SK-N-SH (cell line): ENCODE data around the gene ZMIZ1. TPM values are rescaled to one million over a fixed set of nuclear protein-coding genes. Genes with fewer than 3 reads are reported as not detected.

Experiments
- CTCF ChIA-PET: fragments of 300-600, 350-600 bp; formaldehyde crosslinking; extraction: SDS; loops from one replicate; lab custom pipeline; 2021; lab: Yijun Ruan, JAX
- POLR2A ChIA-PET: fragments of 350-600 bp; sonication (Branson Sonifier 250); formaldehyde crosslinking; extraction: SDS; loops from one replicate; lab custom pipeline; 2020; ENCODE audit warnings: antibody characterized with exemption, inconsistent platforms; lab: Yijun Ruan, JAX
- DNase-seq: peaks from one replicate; pipeline ENCODE4 v3.0.0; 2012
- H2AFZ ChIP-seq: fragments of 200-600 bp; sonication (generic); 2 replicates; pipeline ENCODE4 v1.8.1; 2016; ENCODE audit warnings: antibody characterized with exemption, mild to moderate bottlenecking, low read depth
- H3F3A ChIP-seq: fragments of 200-600 bp; sonication (generic); replicated peaks from 2 replicates; pipeline ENCODE3; 2016; ENCODE audit warnings: antibody characterized with exemption, mild to moderate bottlenecking; ENCODE audit not compliant: insufficient read depth
- H3K27ac ChIP-seq, 2 experiments: fragments of 200-500 bp in 1 of 2; fragments of 200-600 bp in 1 of 2; sonication (Bioruptor generic) in 1 of 2; sonication (generic), shearing (Covaris generic) in 1 of 2; 2 replicates each; pipeline versions ENCODE4 v1.5.1 to v1.6.1; 2014 to 2016; ENCODE audit warnings: low read depth in 2 of 2, inconsistent platforms in 1 of 2, low read length in 1 of 2, mild to moderate bottlenecking in 1 of 2, mixed read lengths in 1 of 2
- H3K27me3 ChIP-seq: fragments of 200-600 bp; sonication (generic), shearing (Covaris generic); 2 replicates; pipeline ENCODE4 v1.6.1; 2016; ENCODE audit warnings: mixed run types; ENCODE audit not compliant: insufficient read depth
- H3K36me3 ChIP-seq, 2 experiments: fragments of 200-500 bp in 1 of 2; fragments of 200-600 bp in 1 of 2; sonication (Bioruptor generic) in 1 of 2; sonication (generic) in 1 of 2; replicated peaks in 1 of 2; 2 replicates each; pipeline versions ENCODE3 to v1.5.1; 2014 to 2016; ENCODE audit warnings: low read length in 1 of 2, mild to moderate bottlenecking in 1 of 2; ENCODE audit not compliant: insufficient read depth in 2 of 2, control insufficient read depth in 1 of 2
- H3K4me1 ChIP-seq, 2 experiments: fragments of 200-500 bp in 1 of 2; fragments of 200-600 bp in 1 of 2; sonication (Bioruptor generic) in 1 of 2; sonication (generic), shearing (Covaris generic) in 1 of 2; 2 replicates each; pipeline versions ENCODE4 v1.5.1 to v1.6.1; 2014 to 2016; ENCODE audit warnings: low read depth in 1 of 2, low read length in 1 of 2, mixed run types in 1 of 2; ENCODE audit not compliant: insufficient read depth in 2 of 2, control insufficient read depth in 1 of 2
- H3K4me2 ChIP-seq: fragments of 200-600 bp; sonication (generic), shearing (Covaris generic); 2 replicates; pipeline ENCODE4 v1.6.1; 2017; ENCODE audit warnings: mixed run types
- H3K4me3 ChIP-seq, 2 experiments: fragments of 200-500 bp in 1 of 2; fragments of 200-600 bp in 1 of 2; sonication (Bioruptor generic) in 1 of 2; sonication (generic), shearing (Covaris generic) in 1 of 2; 2 replicates each; pipeline versions ENCODE4 v1.5.1 to v1.8.1; 2014 to 2016; ENCODE audit warnings: low read depth in 2 of 2, inconsistent platforms in 1 of 2, low read length in 1 of 2, mild to moderate bottlenecking in 1 of 2, mixed read lengths in 1 of 2, moderate library complexity in 1 of 2
- H3K79me2 ChIP-seq: fragments of 200-600 bp; sonication (generic); 2 replicates; pipeline ENCODE4 v1.8.1; 2017; ENCODE audit warnings: mild to moderate bottlenecking; ENCODE audit not compliant: insufficient read depth
- H3K9ac ChIP-seq: fragments of 200-600 bp; sonication (generic); 2 replicates; pipeline ENCODE4 v1.6.1; 2017; ENCODE audit warnings: mixed run types
- H3K9me2 ChIP-seq: fragments of 200-600 bp; sonication (generic); 2 replicates; pipeline ENCODE4 v1.6.1; 2017; ENCODE audit warnings: mixed run types
- H3K9me3 ChIP-seq: fragments of 200-600 bp; sonication (generic); 2 replicates; pipeline ENCODE4 v1.6.1; 2017; ENCODE audit warnings: mixed run types, mild to moderate bottlenecking, moderate library complexity
- H4K20me1 ChIP-seq: fragments of 200-600 bp; sonication (generic); 2 replicates; pipeline ENCODE4 v1.6.1; 2017; ENCODE audit warnings: mild to moderate bottlenecking, mixed run types; ENCODE audit not compliant: insufficient read depth
- FOSL2 ChIP-seq: IDR thresholded peaks from 2 replicates; pipeline ENCODE4 v1.4.0; 2012; ENCODE audit warnings: low read depth, mild to moderate bottlenecking, moderate library complexity, borderline replicate concordance
- FOXM1 ChIP-seq: IDR thresholded peaks from 2 replicates; pipeline ENCODE4 v1.4.0; 2012; ENCODE audit warnings: low read depth, mild to moderate bottlenecking
- GABPA ChIP-seq: IDR thresholded peaks from 2 replicates; pipeline ENCODE4 v1.4.0; 2012; ENCODE audit warnings: low read depth, mild to moderate bottlenecking
- MEF2A ChIP-seq: IDR thresholded peaks from 2 replicates; pipeline ENCODE4 v1.4.0; 2012; ENCODE audit warnings: low read depth, borderline replicate concordance
- POLR2AphosphoS5 ChIP-seq: IDR thresholded peaks from 2 replicates; pipeline ENCODE4 v1.6.1; 2012; ENCODE audit warnings: low read depth, low read length
- RCOR1 ChIP-seq: fragments of 150-350 bp; IDR thresholded peaks from 2 replicates; pipeline ENCODE4 v1.6.1; 2017; ENCODE audit warnings: antibody characterized with exemption, low read length
- RFX5 ChIP-seq: IDR thresholded peaks from 2 replicates; pipeline ENCODE4 v1.6.1; 2012; ENCODE audit warnings: mild to moderate bottlenecking, improper control_type of control experiment, low read length
- SIN3A ChIP-seq: IDR thresholded peaks from 2 replicates; pipeline ENCODE4 v1.6.1; 2012; ENCODE audit warnings: low read depth, mild to moderate bottlenecking, low read length, moderate library complexity, borderline replicate concordance
- USF1 ChIP-seq: IDR thresholded peaks from 2 replicates; pipeline ENCODE4 v1.4.0; 2012; ENCODE audit warnings: low read depth, borderline replicate concordance
- YY1 ChIP-seq: IDR thresholded peaks from 2 replicates; pipeline ENCODE4 v1.4.0; 2012; ENCODE audit warnings: low read depth, mild to moderate bottlenecking
- ZBTB33 ChIP-seq: IDR thresholded peaks from 2 replicates; pipeline ENCODE4 v1.4.0; 2012; ENCODE audit warnings: low read depth, borderline replicate concordance
- whole genome bisulfite sequencing: methylation state at CpG from one replicate; pipeline ENCODE4 v1.1.6; 2017; ENCODE audit warnings: low lambda C conversion rate; 5-methylcytosine and 5-hydroxymethylcytosine counted together
- polyA plus RNA-seq, 3 experiments: library from polyadenylated mRNA; depleted of rRNA; stranded (reverse); fragments of >200 nt; gene quantifications; 2 replicates each; pipeline ENCODE4 v1.2.3, GENCODE V29; 2012

Gene ZMIZ1
- polyA plus RNA-seq, 1 of the 3 experiments (the other 2 are of a cell fraction): 23.5 TPM

- no peak overlapping the region for H2AFZ ChIP-seq
- H3K4me1 ChIP-seq: peaks cover 5 to 80% of the 10 kb centered on the region in 2 experiments; a peak in 3 of 4 replicates
- peaks cover 3% of the 10 kb centered on the region for H3F3A ChIP-seq
- no peak overlapping the region for H3K9ac ChIP-seq
- H4K20me1 ChIP-seq: peaks cover 46% of the 10 kb centered on the region
- H3K27me3 ChIP-seq: no peaks in the 10 kb centered on the region
- ChIA-PET CTCF (interaction anchor here (0.8 to 2.1 kb wide), 10 partner anchors 9 to 77 kb away, joined by 3 to 5 read pairs (median 3); no protein-coding TSS in a partner anchor), POLR2A (interaction anchor here (0.6 to 1.4 kb wide), 5 partner anchors 14 to 1386 kb away, joined by 3 to 6 read pairs (median 4); no protein-coding TSS in a partner anchor)
- H3K36me3 ChIP-seq: peaks cover 9 to 13% of the 10 kb centered on the region in 2 experiments
- H3K9me2 ChIP-seq: no peaks in the 10 kb centered on the region
- no peaks in the 10 kb centered on the region for H3K9me3 ChIP-seq
- no peak overlapping the region for H3K4me3 ChIP-seq
- 33% methylated on average over 1 of the region's 3 CpGs for WGBS
- no peak for TF ChIP-seq FOXM1
- TF ChIP-seq RCOR1: peak; percentile 1; the same call in 1 of the 2 replicates
- no peak for TF ChIP-seq RFX5
- TF ChIP-seq USF1: no peak
- no peak for TF ChIP-seq YY1
- TF ChIP-seq GABPA: no peak
- no peak for TF ChIP-seq SIN3A
- no peak for DNase-seq
- peaks cover 63% of the 10 kb centered on the region for H3K79me2 ChIP-seq
- no peak overlapping the region for H3K4me2 ChIP-seq
- peak overlapping the region; percentile 26 to 99; a peak in 3 of 4 replicates for H3K27ac ChIP-seq
Measured at GRCh38 chr10:79275105-79275430, 206.3 kb downstream of the ZMIZ1 start.

GRCh38 chr10:79275431-79275851 lies 206.7 kb downstream of the ZMIZ1 start:
- no peak overlapping the region for H3K9ac ChIP-seq
- POLR2A ChIA-PET: interaction anchor here (0.6 to 1.4 kb wide), 6 partner anchors 14 to 1386 kb away, joined by 3 to 6 read pairs (median 4); no protein-coding TSS in a partner anchor
- H3K4me2 ChIP-seq: no peak overlapping the region

More at GRCh38 chr10:79275431-79275851, 206.7 kb downstream of the ZMIZ1 start:
- no peaks in the 10 kb centered on the region for H3K27me3 ChIP-seq
- peaks cover 59% of the 10 kb centered on the region for H3K79me2 ChIP-seq
- no peak overlapping the region for H3K4me3 ChIP-seq
- peaks cover 9 to 13% of the 10 kb centered on the region in 2 experiments for H3K36me3 ChIP-seq
- H2AFZ ChIP-seq: no peak overlapping the region
- H3K9me2 ChIP-seq: no peaks in the 10 kb centered on the region
- H3K9me3 ChIP-seq: no peaks in the 10 kb centered on the region
- H3K4me1 ChIP-seq: peaks cover 5 to 77% of the 10 kb centered on the region in 2 experiments; a peak in 3 of 4 replicates
- peak; percentile 71 for DNase-seq
- H4K20me1 ChIP-seq: peaks cover 47% of the 10 kb centered on the region
- peak overlapping the region; percentile 26 to 99; a peak in 3 of 4 replicates for H3K27ac ChIP-seq
- TF ChIP-seq ZBTB33 (no peak), POLR2AphosphoS5 (no peak), FOSL2 (no peak), MEF2A (no peak)
- TF ChIP-seq, all 33 proteins: peak for 0
- peaks cover 3% of the 10 kb centered on the region for H3F3A ChIP-seq
- CTCF ChIA-PET: interaction anchor here (0.8 to 2.1 kb wide), 10 partner anchors 9 to 77 kb away, joined by 3 to 5 read pairs (median 3); no protein-coding TSS in a partner anchor
- 91% methylated on average over 3 of the region's 10 CpGs for WGBS
